ENCODE measurements around the gene S100A11.

DNA sequence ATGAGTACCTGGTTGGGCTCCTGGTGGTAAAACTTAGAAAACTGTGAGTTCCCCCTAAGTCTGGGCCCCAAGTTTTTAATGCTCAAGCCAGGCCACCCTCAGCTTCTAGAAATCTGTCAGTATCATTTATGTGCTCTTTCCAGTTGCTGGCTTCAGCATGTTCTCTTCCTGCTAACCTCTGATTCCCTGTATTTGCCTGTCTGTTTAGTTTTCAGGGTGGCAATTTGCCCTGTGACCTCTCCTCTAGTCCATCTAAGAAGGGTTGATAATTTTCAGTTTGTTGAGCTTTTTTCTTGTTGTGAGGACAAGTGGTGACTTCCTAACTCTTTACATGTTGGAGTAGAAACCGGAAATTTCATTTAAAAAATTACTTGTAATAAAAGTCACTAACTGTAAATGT, 27.1 kb downstream of the S100A11 start:
- no peak for TF ChIP-seq POLR2A (IDR thresholded peaks at IDR 0.05; ENCODE audit: low read depth, low read length)
- no peak for TF ChIP-seq POLR2AphosphoS5 (IDR thresholded peaks at IDR 0.05; ENCODE audit: low read depth, low read length)

All from GM12891 (cell line).